HCT116 (cell line): ENCODE data around the gene CACNA2D3. TPM values are rescaled to one million over a fixed set of nuclear protein-coding genes. Genes with fewer than 3 reads are reported as not detected.

Experiments
- ATAC-seq: fragments of 200-7000 bp; cut with Tn5 transposase; 2 replicates; pipeline ENCODE4 v1.9.1; 2020; ENCODE audit warnings: mild to moderate bottlenecking, moderate library complexity
- BruUV-seq: library from RNA; stranded (reverse); fragments of 400-500 nt; replicated peaks from 2 replicates; lab custom pipeline; 2021; lab: Mats Ljungman, UMichigan
- CTCF ChIA-PET: fragments of 300-600 bp; sonication (Branson Sonifier 250); formaldehyde crosslinking; loops from one replicate; lab custom pipeline; 2021; ENCODE audit warnings: antibody characterized with exemption; lab: Charles Lee
- POLR2A ChIA-PET: fragments of 300-600, 350-600 bp; sonication (Branson Sonifier 250); formaldehyde crosslinking; loops from one replicate; lab custom pipeline; 2021; ENCODE audit warnings: antibody characterized with exemption; lab: Charles Lee
- RAD21 ChIA-PET, 2 experiments: fragments of 300-600 bp; sonication (Branson Sonifier 250); formaldehyde crosslinking; loops; one replicate each; lab custom pipeline; 2023; ENCODE audit warnings: low total read pairs in 2 of 2; ENCODE audit not compliant: uncharacterized antibody in 2 of 2, unreplicated experiment in 2 of 2, low non-redundant PET in 1 of 2; lab: Charles Lee
- DNase-seq: peaks from one replicate; pipeline ENCODE4 v3.0.0-alpha.2; 2010; ENCODE audit warnings: low read depth, low spot score
- H2AFZ ChIP-seq: fragments of 200-600 bp; shearing (Covaris generic), sonication (generic); 2 replicates; pipeline ENCODE4 v1.6.1; 2017; ENCODE audit warnings: low read depth, mixed run types, mixed read lengths, antibody characterized with exemption, low read length; ENCODE audit not compliant: poor library complexity, severe bottlenecking
- H3K27ac ChIP-seq: 2 replicates; pipeline ENCODE4 v1.5.1; 2012; ENCODE audit warnings: low read depth, low read length
- H3K27me3 ChIP-seq: fragments of 200-600 bp; sonication (generic); 2 replicates; pipeline ENCODE4 v1.6.1; 2016; ENCODE audit warnings: mixed run types, low read length, mixed read lengths; ENCODE audit not compliant: insufficient read depth
- H3K36me3 ChIP-seq, 2 experiments: fragments of 200-500 bp in 1 of 2; fragments of 200-600 bp in 1 of 2; sonication (Bioruptor generic) in 1 of 2; sonication (generic) in 1 of 2; 2 replicates each; pipeline versions ENCODE4 v1.5.1 to v1.6.1; 2014 to 2016; ENCODE audit warnings: low read length in 2 of 2, inconsistent platforms in 1 of 2, mixed read lengths in 1 of 2, mixed run types in 1 of 2; ENCODE audit not compliant: insufficient read depth in 2 of 2, control insufficient read depth in 1 of 2
- H3K4me1 ChIP-seq, 2 experiments: fragments of 200-600 bp in 1 of 2; sonication (generic) in 1 of 2; 2 replicates each; pipeline versions ENCODE4 v1.5.1 to v1.6.1; 2012 to 2017; ENCODE audit warnings: low read length in 2 of 2, inconsistent platforms in 1 of 2, mild to moderate bottlenecking in 1 of 2, mixed read lengths in 1 of 2, mixed run types in 1 of 2, moderate library complexity in 1 of 2; ENCODE audit not compliant: insufficient read depth in 2 of 2, control insufficient read depth in 1 of 2
- H3K4me2 ChIP-seq: fragments of 200-600 bp; sonication (generic); 2 replicates; pipeline ENCODE4 v1.6.1; 2017; ENCODE audit warnings: mixed run types, low read length, mixed read lengths
- H3K4me3 ChIP-seq, 2 experiments: fragments of 200-600 bp in 1 of 2; sonication (generic) in 1 of 2; replicated peaks in 1 of 2; 2 replicates each; pipeline ENCODE4 v1.5.1; 2011 to 2016; ENCODE audit warnings: low read length in 2 of 2, control low read depth in 1 of 2, low read depth in 1 of 2, mild to moderate bottlenecking in 1 of 2, mixed read lengths in 1 of 2, mixed run types in 1 of 2
- H3K79me2 ChIP-seq: fragments of 200-600 bp; sonication (generic); 2 replicates; pipeline ENCODE4 v1.6.1; 2017; ENCODE audit warnings: mild to moderate bottlenecking, mixed run types, low read length, moderate library complexity, mixed read lengths; ENCODE audit not compliant: insufficient read depth
- H3K9ac ChIP-seq: fragments of 200-600 bp; sonication (generic); 2 replicates; pipeline ENCODE4 v1.6.1; 2016; ENCODE audit warnings: low read length, mixed read lengths
- H3K9me2 ChIP-seq: fragments of 200-600 bp; sonication (generic), shearing (Covaris generic); 2 replicates; pipeline ENCODE4 v1.6.1; 2017; ENCODE audit warnings: mixed run types, mild to moderate bottlenecking, moderate library complexity; ENCODE audit not compliant: insufficient read depth
- H3K9me3 ChIP-seq, 2 experiments: fragments of 200-500 bp in 1 of 2; fragments of 200-600 bp in 1 of 2; sonication (Bioruptor generic) in 1 of 2; sonication (generic) in 1 of 2; 2 replicates each; pipeline ENCODE4 v1.6.1; 2014 to 2017; ENCODE audit warnings: low read length in 2 of 2, mixed read lengths in 2 of 2, inconsistent platforms in 1 of 2, low read depth in 1 of 2, mild to moderate bottlenecking in 1 of 2, mixed run types in 1 of 2, moderate library complexity in 1 of 2; ENCODE audit not compliant: control insufficient read depth in 1 of 2, insufficient read depth in 1 of 2
- H4K20me1 ChIP-seq: fragments of 200-600 bp; sonication (generic), shearing (Covaris generic); 2 replicates; pipeline ENCODE4 v1.6.1; 2017; ENCODE audit warnings: mixed run types, mild to moderate bottlenecking, moderate library complexity; ENCODE audit not compliant: insufficient read depth
- ATF3 ChIP-seq: IDR thresholded peaks from 2 replicates; pipeline ENCODE4 v1.6.1; 2012
- CBX3 ChIP-seq: IDR thresholded peaks from 2 replicates; pipeline ENCODE4 v1.6.1; 2012; ENCODE audit warnings: low read depth
- ELF1 ChIP-seq: IDR thresholded peaks from 2 replicates; pipeline ENCODE4 v1.6.1; 2012; ENCODE audit warnings: low read depth, borderline replicate concordance
- EZH2 ChIP-seq: fragments of 200-600 bp; sonication (generic); IDR thresholded peaks from 2 replicates; pipeline ENCODE4 v1.6.1; 2017; ENCODE audit warnings: antibody characterized with exemption, mixed run types
- EZH2phosphoT487 ChIP-seq: fragments of 200-600 bp; IDR thresholded peaks from 2 replicates; pipeline ENCODE4 v1.6.1; 2018; ENCODE audit warnings: antibody characterized with exemption, borderline replicate concordance
- JUND ChIP-seq: IDR thresholded peaks from 2 replicates; pipeline ENCODE4 v1.6.1; 2012
- MAX ChIP-seq: IDR thresholded peaks from 2 replicates; pipeline ENCODE4 v1.6.1; 2012
- SIN3A ChIP-seq: IDR thresholded peaks from 2 replicates; pipeline ENCODE4 v1.6.1; 2012; ENCODE audit warnings: low read depth
- SP1 ChIP-seq: IDR thresholded peaks from 2 replicates; pipeline ENCODE4 v1.6.1; 2012; ENCODE audit warnings: low read depth
- TCF7L2 ChIP-seq: IDR thresholded peaks from 2 replicates; pipeline ENCODE4 v1.7.0; 2011; ENCODE audit warnings: borderline replicate concordance, inconsistent platforms; ENCODE audit not compliant: insufficient read depth, insufficient read length; ENCODE audit errors: extremely low read depth
- ZFX ChIP-seq: fragments of 450-650 bp; IDR thresholded peaks from 2 replicates; pipeline ENCODE4 v1.6.1; 2017
- ZNF274 ChIP-seq: fragments of 200-500 bp; sonication (Bioruptor generic); IDR thresholded peaks from 2 replicates; pipeline ENCODE4 v1.6.1; 2014; ENCODE audit warnings: mild to moderate bottlenecking, low read depth, low read length, inconsistent platforms
- intact Hi-C: fragments of 100-400 bp; cut with micrococcal nuclease; formaldehyde crosslinking; loops from 2 replicates; pipeline ENCODE4 v1.10.0; 2022
- total RNA-seq: library from RNA; stranded (reverse); gene quantifications from one replicate; pipeline ENCODE4 v1.2.1, GENCODE V29; 2021; ENCODE audit not compliant: unreplicated experiment
- TF ChIP-seq, protein P1 (sequence below): IDR thresholded peaks from 2 replicates; pipeline ENCODE4 v1.6.1; 2012; ENCODE audit warnings: low read depth

The CACNA2D3 gene
- total RNA-seq, 1 experiment from 2014 or later = 0.20 TPM

DNA sequence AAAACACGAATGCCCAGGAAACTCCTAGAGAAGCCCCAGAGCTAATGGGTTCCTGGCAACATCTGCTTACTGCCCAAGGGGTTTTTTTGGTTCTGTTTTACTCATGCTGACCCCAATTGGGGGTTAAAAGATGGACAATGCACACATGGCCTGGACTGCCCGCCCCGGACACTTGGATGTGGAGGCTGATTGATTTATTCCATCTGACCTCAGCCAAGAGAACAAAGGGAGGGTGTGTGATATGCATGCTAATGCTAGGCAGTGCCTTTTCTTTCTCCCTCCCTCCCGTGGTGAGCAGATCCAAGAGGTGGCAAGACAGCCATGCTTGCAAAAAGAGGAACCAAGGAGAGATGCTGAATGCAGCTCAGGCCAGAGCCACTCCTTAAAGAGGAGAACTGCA is 808.8 kb downstream of the CACNA2D3 start:
- RAD21 ChIA-PET = no interaction called here
- Histone ChIP-seq H3K79me2 (no peaks in the 10 kb centered on the region), H2AFZ (no peak overlapping the region), H4K20me1 (no peaks in the 10 kb centered on the region), H3K36me3 (no peaks in the 10 kb centered on the region), H3K4me3 (no peak overlapping the region), H3K4me1 (no peaks in the 10 kb centered on the region), H3K9ac (no peak overlapping the region), H3K27ac (no peak overlapping the region), H3K9me2 (no peaks in the 10 kb centered on the region), H3K4me2 (no peak overlapping the region), H3K27me3 (no peaks in the 10 kb centered on the region), H3K9me3 (peaks cover 4 to 13% of the 10 kb centered on the region in 2 experiments; a peak in 1 of 4 replicates)
- CTCF ChIA-PET = no interaction called here
- no peak for TF ChIP-seq CBX3
- no peak for TF ChIP-seq SIN3A
- TF ChIP-seq ELF1 = no peak
- no peak for DNase-seq
- intact Hi-C loops = no loop called here
- no TSS peak for BruUV-seq
- POLR2A ChIA-PET = no interaction called here
- ATAC-seq = no peak

DNA sequence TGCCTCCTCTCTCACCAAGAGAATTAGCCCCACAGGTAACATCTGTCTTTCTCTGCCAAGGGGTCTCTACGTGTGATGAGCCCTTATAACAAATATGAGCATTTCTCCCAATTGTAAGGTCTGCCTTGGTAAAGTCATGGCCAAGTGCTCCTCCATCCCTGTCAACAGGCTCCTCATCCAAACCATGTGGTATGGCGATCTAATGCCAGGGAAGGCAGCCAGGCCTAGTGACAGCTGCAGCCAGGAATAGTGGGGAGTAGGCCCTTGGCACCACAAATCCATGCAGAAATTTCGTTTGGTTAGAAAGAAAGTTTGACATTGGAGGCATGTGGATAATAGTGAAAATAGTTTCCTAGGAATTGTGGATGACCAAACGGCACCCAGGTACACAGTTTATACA is 810.3 kb downstream of the CACNA2D3 start:
- TF ChIP-seq SP1 = no peak
- TF ChIP-seq, protein P1, sequence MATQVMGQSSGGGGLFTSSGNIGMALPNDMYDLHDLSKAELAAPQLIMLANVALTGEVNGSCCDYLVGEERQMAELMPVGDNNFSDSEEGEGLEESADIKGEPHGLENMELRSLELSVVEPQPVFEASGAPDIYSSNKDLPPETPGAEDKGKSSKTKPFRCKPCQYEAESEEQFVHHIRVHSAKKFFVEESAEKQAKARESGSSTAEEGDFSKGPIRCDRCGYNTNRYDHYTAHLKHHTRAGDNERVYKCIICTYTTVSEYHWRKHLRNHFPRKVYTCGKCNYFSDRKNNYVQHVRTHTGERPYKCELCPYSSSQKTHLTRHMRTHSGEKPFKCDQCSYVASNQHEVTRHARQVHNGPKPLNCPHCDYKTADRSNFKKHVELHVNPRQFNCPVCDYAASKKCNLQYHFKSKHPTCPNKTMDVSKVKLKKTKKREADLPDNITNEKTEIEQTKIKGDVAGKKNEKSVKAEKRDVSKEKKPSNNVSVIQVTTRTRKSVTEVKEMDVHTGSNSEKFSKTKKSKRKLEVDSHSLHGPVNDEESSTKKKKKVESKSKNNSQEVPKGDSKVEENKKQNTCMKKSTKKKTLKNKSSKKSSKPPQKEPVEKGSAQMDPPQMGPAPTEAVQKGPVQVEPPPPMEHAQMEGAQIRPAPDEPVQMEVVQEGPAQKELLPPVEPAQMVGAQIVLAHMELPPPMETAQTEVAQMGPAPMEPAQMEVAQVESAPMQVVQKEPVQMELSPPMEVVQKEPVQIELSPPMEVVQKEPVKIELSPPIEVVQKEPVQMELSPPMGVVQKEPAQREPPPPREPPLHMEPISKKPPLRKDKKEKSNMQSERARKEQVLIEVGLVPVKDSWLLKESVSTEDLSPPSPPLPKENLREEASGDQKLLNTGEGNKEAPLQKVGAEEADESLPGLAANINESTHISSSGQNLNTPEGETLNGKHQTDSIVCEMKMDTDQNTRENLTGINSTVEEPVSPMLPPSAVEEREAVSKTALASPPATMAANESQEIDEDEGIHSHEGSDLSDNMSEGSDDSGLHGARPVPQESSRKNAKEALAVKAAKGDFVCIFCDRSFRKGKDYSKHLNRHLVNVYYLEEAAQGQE = no peak
- no peak for TF ChIP-seq EZH2
- no peak for TF ChIP-seq ATF3
- TF ChIP-seq JUND = no peak
- no peak for TF ChIP-seq EZH2phosphoT487
- TF ChIP-seq CBX3 = no peak
- no peak for TF ChIP-seq ZNF274
- TF ChIP-seq ZFX = no peak
- TF ChIP-seq TCF7L2 = no peak
- TF ChIP-seq MAX = no peak
- intact Hi-C loops = no loop called here
- Histone ChIP-seq H3K9me2 (no peaks in the 10 kb centered on the region), H3K4me2 (no peak overlapping the region), H4K20me1 (no peaks in the 10 kb centered on the region), H3K36me3 (no peaks in the 10 kb centered on the region), H3K79me2 (no peaks in the 10 kb centered on the region), H2AFZ (no peak overlapping the region), H3K27me3 (no peaks in the 10 kb centered on the region), H3K27ac (no peak overlapping the region), H3K4me1 (no peaks in the 10 kb centered on the region), H3K4me3 (no peak overlapping the region), H3K9ac (no peak overlapping the region), H3K9me3 (peaks cover 2 to 13% of the 10 kb centered on the region in 2 experiments; a peak in 1 of 4 replicates)
- CTCF ChIA-PET = no interaction called here
- POLR2A ChIA-PET = no interaction called here
- no TSS peak for BruUV-seq
- DNase-seq = no peak
- ATAC-seq = no peak
- RAD21 ChIA-PET = no interaction called here
